ENCODE measurements around the gene DBF4B.

- TF ChIP-seq CTCF (IDR thresholded peaks at IDR 0.05): no peak
- TF ChIP-seq HMGXB4 (CRISPR knock-in tag; IDR thresholded peaks at IDR 0.05): no peak
Observed at GRCh38 chr17:44661835-44662234, 46.6 kb upstream of the DBF4B start.
